Measurements from ENCODE around the gene PWWP3B. TPM values are rescaled to one million over a fixed set of nuclear protein-coding genes. Genes with fewer than 3 reads are reported as not detected.
"Not testable (repeated sequence)": the region's sequence is repeated elsewhere in the genome, so short reads cannot be mapped to it uniquely, and the experiment has no call there.

PWWP3B gene
- not detected for total RNA-seq

GRCh38 chrX:106168107-106168506 lies at the start of gene PWWP3B:
Gene PWWP3B (plus strand): TSS chrX:106168305. CDS start chrX:106205433, 37,128 bp downstream.
- H3K9me3 Mint-ChIP-seq: no peaks in the 10 kb centered on the region
- H3K27me3 Mint-ChIP-seq: no peaks in the 10 kb centered on the region
- H3K4me3 Mint-ChIP-seq: no peak within 1 kb of the TSS
- H3K4me1 Mint-ChIP-seq: no peaks in the 10 kb centered on the region
- H3K27ac Mint-ChIP-seq: no peak within 1 kb of the TSS
- no peaks in the 10 kb centered on the region for H3K36me3 Mint-ChIP-seq (ENCODE audit: low read depth)
- no peak for ATAC-seq (replicated peaks)

- Mint-ChIP-seq H3K9me3 (no peaks in the 10 kb centered on the region), H3K36me3 (ENCODE audit: low read depth) (no peaks in the 10 kb centered on the region), H3K4me3 (no peak overlapping the region), H3K27me3 (no peaks in the 10 kb centered on the region), H3K27ac (no peak overlapping the region), H3K4me1 (no peaks in the 10 kb centered on the region)
- ATAC-seq (replicated peaks): no peak
These were observed 29.1 kb upstream of the PWWP3B start for GRCh38 chrX:106139048-106139447.

GRCh38 chrX:106144755-106145639 lies 23.1 kb upstream of the PWWP3B start:
- Mint-ChIP-seq H3K27ac (no peak overlapping the region), H3K4me3 (no peak overlapping the region), H3K36me3 (ENCODE audit: low read depth) (no peaks in the 10 kb centered on the region), H3K4me1 (no peaks in the 10 kb centered on the region), H3K27me3 (no peaks in the 10 kb centered on the region), H3K9me3 (no peaks in the 10 kb centered on the region)
- no peak for ATAC-seq (replicated peaks)

DNA sequence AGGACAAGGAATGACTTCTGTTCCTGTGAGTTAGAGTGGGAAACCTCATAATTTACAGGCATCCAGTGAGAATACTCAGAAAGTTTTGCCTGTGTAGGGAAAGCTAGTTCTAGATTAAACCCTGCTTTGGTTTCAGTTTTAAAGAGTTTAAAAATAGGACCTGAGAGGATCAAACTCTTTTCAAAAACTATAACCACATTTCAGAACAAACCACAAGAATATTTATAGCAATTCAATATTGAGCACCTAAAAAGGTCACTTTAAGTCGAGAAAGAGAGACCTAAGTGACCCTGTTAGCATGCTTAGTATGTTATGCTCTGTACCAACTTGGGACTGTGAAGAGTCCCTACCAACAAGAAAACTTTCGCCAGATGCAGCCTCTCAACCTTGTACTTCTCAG lies 17.4 kb upstream of the PWWP3B start:
- no peak overlapping the region for H3K4me3 Mint-ChIP-seq
- no peaks in the 10 kb centered on the region for H3K27me3 Mint-ChIP-seq
- H3K36me3 Mint-ChIP-seq (ENCODE audit: low read depth): no peaks in the 10 kb centered on the region

DNA sequence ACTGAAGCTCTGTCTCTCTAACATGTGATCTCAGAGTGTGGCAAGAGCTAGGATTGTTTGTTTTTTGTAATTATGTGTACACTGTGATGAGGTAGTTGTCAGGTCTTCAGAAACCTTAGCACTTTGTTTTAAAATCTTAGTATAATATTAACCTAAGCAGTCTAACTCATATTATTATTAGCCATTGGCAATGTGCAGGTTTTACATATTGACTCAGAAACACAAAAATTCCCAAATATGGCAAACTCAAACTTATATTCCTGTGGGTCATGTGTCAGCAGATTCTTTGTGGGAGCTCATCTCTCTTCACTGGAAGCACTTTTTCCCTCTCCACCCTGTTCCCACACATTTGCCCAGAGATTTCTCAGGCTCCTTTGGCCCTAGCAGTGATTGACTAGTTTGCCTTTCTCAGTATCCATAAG lies 8.2 kb upstream of the PWWP3B start:
- no peaks in the 10 kb centered on the region for H3K4me1 Mint-ChIP-seq
- no peak overlapping the region for H3K4me3 Mint-ChIP-seq
- ATAC-seq (replicated peaks): no peak
- no peaks in the 10 kb centered on the region for H3K9me3 Mint-ChIP-seq
- H3K36me3 Mint-ChIP-seq (ENCODE audit: low read depth): no peaks in the 10 kb centered on the region
- H3K27me3 Mint-ChIP-seq: no peaks in the 10 kb centered on the region
- H3K27ac Mint-ChIP-seq: no peak overlapping the region

More for the DNA sequence above, 17.4 kb upstream of the PWWP3B start:
- no peaks in the 10 kb centered on the region for H3K4me1 Mint-ChIP-seq
- ATAC-seq (replicated peaks): no peak
- H3K9me3 Mint-ChIP-seq: no peaks in the 10 kb centered on the region
- no peak overlapping the region for H3K27ac Mint-ChIP-seq

- no peaks in the 10 kb centered on the region for H3K9me3 Mint-ChIP-seq
- ATAC-seq (replicated peaks): no peak
- H3K36me3 Mint-ChIP-seq (ENCODE audit: low read depth): no peaks in the 10 kb centered on the region
- H3K4me1 Mint-ChIP-seq: no peaks in the 10 kb centered on the region
- no peaks in the 10 kb centered on the region for H3K27me3 Mint-ChIP-seq
- H3K4me3 Mint-ChIP-seq: no peak overlapping the region
- H3K27ac Mint-ChIP-seq: no peak overlapping the region
These were observed 2.2 kb downstream of the PWWP3B start for GRCh38 chrX:106170318-106170717.

DNA sequence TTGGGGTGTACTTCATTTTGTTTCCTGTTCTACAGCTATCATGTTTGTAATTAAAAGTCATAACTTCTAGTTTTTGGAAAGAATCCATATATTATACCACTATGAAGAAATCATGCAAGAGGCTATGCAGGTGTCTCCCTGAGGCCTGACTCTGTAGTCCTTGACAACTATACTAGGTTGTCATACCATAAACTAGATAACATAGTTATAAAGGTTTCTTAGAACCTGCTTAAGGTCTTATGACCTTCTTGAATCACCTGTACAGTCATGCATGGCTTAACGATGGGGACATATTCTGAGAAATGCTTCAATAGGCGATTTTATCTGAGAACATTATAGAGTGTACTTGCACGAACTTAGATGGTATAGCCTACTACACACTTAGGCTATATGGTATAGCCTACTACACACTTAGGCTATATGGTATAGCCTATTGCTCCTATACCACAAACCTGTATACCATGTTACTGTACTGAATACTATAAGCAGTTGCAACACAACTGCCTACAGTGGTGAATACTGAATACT lies 3.3 kb downstream of the PWWP3B start:
- Mint-ChIP-seq H3K36me3 (ENCODE audit: low read depth) (no peaks in the 10 kb centered on the region), H3K4me1 (no peaks in the 10 kb centered on the region), H3K27ac (no peak overlapping the region), H3K27me3 (no peaks in the 10 kb centered on the region), H3K4me3 (no peak overlapping the region), H3K9me3 (no peaks in the 10 kb centered on the region)
- no peak for ATAC-seq (replicated peaks)

DNA sequence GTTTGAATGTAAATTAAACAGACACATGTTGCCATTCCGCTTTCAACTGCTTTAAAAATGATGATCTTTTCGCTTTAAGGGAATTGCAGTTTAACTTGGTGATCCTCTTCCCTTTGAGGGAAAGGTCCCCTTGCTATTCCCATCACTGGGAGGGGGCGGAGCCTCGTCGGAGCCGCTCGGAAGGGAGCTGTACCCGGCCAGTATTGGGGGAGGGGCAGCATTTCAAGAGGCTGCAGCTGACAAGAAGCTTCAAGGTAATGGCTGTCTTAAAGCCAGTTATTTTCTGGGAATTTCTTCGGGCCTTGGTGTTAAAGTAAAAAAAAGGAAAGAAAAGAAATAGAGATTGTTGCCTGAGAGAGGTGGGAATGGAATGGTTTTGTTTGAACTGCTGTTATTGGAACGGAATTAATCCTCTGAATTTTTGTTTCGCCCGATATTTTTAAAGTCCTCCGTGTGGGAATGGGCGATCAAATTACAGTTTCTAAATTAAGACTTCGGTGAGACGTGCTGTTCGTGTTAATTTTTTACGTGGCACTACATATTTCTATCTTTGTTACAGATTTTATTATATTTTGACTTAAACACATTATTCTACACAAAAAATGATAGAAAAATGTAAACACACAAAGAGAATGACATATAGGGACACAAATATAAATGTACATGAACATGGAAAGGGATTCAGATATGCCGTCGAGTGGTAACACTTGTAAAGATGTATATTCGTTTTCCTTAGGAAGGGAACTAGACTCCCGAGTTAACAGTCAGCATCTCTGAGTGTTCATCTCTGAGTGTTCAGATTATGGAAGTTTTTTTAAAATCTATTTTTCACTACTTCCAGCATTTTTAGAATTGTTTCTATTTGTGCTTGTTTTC lies 9.2 kb downstream of the PWWP3B start:
- Mint-ChIP-seq H3K27me3 (no peaks in the 10 kb centered on the region), H3K4me1 (no peaks in the 10 kb centered on the region), H3K27ac (no peak overlapping the region), H3K9me3 (no peaks in the 10 kb centered on the region), H3K36me3 (ENCODE audit: low read depth) (no peaks in the 10 kb centered on the region), H3K4me3 (no peak overlapping the region)
- ATAC-seq (replicated peaks): no peak

- Mint-ChIP-seq H3K4me1 (no peaks in the 10 kb centered on the region), H3K4me3 (no peak overlapping the region), H3K9me3 (no peaks in the 10 kb centered on the region), H3K27ac (no peak overlapping the region), H3K27me3 (no peaks in the 10 kb centered on the region), H3K36me3 (ENCODE audit: low read depth) (no peaks in the 10 kb centered on the region)
- no peak for ATAC-seq (replicated peaks)
These were observed 9.8 kb downstream of the PWWP3B start for GRCh38 chrX:106177982-106178321.

GRCh38 chrX:106178826-106179225 lies 10.7 kb downstream of the PWWP3B start:
- no peaks in the 10 kb centered on the region for H3K4me1 Mint-ChIP-seq
- H3K36me3 Mint-ChIP-seq (ENCODE audit: low read depth): no peaks in the 10 kb centered on the region
- no peak overlapping the region for H3K27ac Mint-ChIP-seq
- ATAC-seq (replicated peaks): no peak
- no peak overlapping the region for H3K4me3 Mint-ChIP-seq
- H3K9me3 Mint-ChIP-seq: no peaks in the 10 kb centered on the region
- H3K27me3 Mint-ChIP-seq: no peaks in the 10 kb centered on the region

- not testable (repeated sequence) for H3K4me3 Mint-ChIP-seq; H3K4me1 Mint-ChIP-seq; H3K9me3 Mint-ChIP-seq; ATAC-seq (replicated peaks); H3K36me3 Mint-ChIP-seq (ENCODE audit: low read depth); H3K27ac Mint-ChIP-seq; H3K27me3 Mint-ChIP-seq
These were observed 15.6 kb downstream of the PWWP3B start for GRCh38 chrX:106183685-106184084.

- ATAC-seq (replicated peaks): no peak
- no peak overlapping the region for H3K4me3 Mint-ChIP-seq
These were observed 33.5 kb downstream of the PWWP3B start for GRCh38 chrX:106201502-106202178.

DNA sequence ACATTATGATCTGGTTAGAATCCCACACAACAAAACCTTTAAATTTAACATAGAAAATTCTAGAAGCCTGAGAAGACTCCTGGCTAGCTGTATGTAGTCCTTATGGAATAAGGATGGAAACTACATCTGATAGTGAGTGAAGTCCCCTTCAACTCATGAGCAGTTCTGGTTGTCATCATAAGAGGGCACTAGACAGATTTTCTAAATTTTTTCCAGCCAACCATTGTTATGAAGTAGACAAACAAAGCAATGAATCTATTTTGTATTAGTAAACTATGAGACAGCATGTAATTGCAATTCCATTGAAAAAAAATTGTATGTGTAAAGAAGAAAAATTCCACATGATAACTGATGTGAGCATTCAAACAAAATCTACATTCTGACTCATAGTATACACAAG lies 35.2 kb downstream of the PWWP3B start:
- no peak overlapping the region for H3K27ac Mint-ChIP-seq
- no peaks in the 10 kb centered on the region for H3K4me1 Mint-ChIP-seq
- H3K4me3 Mint-ChIP-seq: no peak overlapping the region
- no peaks in the 10 kb centered on the region for H3K36me3 Mint-ChIP-seq (ENCODE audit: low read depth)
- H3K9me3 Mint-ChIP-seq: peaks cover 4% of the 10 kb centered on the region
- ATAC-seq (replicated peaks): no peak
- H3K27me3 Mint-ChIP-seq: no peaks in the 10 kb centered on the region

More at GRCh38 chrX:106201502-106202178, 33.5 kb downstream of the PWWP3B start:
- no peaks in the 10 kb centered on the region for H3K27me3 Mint-ChIP-seq
- no peaks in the 10 kb centered on the region for H3K36me3 Mint-ChIP-seq (ENCODE audit: low read depth)
- peaks cover 4% of the 10 kb centered on the region for H3K9me3 Mint-ChIP-seq
- no peaks in the 10 kb centered on the region for H3K4me1 Mint-ChIP-seq
- H3K27ac Mint-ChIP-seq: no peak overlapping the region

DNA sequence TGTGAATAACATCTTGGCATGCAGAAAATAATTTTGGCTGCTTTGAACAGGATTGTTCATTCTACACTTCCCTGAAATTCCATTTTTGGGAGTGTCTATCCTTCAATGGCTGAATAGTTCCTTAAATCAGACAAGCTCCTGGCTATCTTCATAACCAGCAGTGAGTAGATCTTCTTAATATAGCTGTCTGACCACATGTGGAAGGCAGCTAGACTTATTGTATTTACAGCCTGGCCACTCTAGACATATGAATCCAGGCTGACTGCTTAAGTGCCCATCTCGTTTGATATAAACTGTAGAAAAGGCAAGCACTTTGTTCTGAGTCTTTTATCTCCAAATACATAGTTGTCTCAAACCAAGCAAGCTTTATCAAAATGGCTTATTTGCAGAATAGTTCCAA lies 40.0 kb downstream of the PWWP3B start:
- ATAC-seq (replicated peaks): no peak
- peaks cover 4% of the 10 kb centered on the region for H3K9me3 Mint-ChIP-seq
- H3K4me1 Mint-ChIP-seq: no peaks in the 10 kb centered on the region
- H3K4me3 Mint-ChIP-seq: no peak overlapping the region
- no peaks in the 10 kb centered on the region for H3K27me3 Mint-ChIP-seq
- H3K27ac Mint-ChIP-seq: no peak overlapping the region
- H3K36me3 Mint-ChIP-seq (ENCODE audit: low read depth): no peaks in the 10 kb centered on the region

Measured in activated T-helper 17 cell treated with anti-CD3 and anti-CD28 coated beads, Interleukin-2, amount 50 U/mL, for 72 hours (primary cell).